Retinal pigment epithelial cell (primary cell): Measurements from ENCODE around the gene PXMP2.

ENCODE experiments used
- DNase-seq: peaks from one replicate; pipeline ENCODE4 v3.0.0-alpha.2; 2010; ENCODE audit warnings: low read depth
- H3K4me3 ChIP-seq: 2 replicates; pipeline ENCODE4 v1.5.1; 2011; ENCODE audit warnings: mild to moderate bottlenecking, low read length, control low read depth, moderate library complexity
- TF ChIP-seq, protein P1 (sequence below): conservative IDR thresholded peaks from 2 replicates; pipeline ENCODE4 v1.5.1; 2011; ENCODE audit warnings: low read depth, low read length, control low read depth, inconsistent platforms

Gene PXMP2

DNA sequence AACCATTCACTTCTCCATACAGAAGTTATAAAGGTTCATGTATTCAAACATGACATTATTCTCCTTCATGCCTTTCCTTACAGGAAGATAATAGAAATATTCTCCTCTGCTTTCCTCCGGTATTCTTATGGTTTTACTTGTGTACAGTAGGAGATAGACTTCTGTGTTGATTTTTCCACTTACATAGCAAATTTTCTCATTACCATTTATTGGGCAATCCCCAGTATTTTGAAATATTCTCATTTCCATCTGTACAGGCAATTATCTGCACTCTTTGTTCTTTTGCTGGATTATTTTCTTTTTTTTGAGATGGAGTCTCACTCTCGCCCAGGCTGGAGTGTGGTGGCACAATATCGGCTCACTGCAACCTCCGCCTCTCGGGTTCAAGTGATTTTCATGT, 11.0 kb downstream of the PXMP2 start:
- H3K4me3 ChIP-seq = no peak overlapping the region
- no peak for DNase-seq
- TF ChIP-seq, protein P1, sequence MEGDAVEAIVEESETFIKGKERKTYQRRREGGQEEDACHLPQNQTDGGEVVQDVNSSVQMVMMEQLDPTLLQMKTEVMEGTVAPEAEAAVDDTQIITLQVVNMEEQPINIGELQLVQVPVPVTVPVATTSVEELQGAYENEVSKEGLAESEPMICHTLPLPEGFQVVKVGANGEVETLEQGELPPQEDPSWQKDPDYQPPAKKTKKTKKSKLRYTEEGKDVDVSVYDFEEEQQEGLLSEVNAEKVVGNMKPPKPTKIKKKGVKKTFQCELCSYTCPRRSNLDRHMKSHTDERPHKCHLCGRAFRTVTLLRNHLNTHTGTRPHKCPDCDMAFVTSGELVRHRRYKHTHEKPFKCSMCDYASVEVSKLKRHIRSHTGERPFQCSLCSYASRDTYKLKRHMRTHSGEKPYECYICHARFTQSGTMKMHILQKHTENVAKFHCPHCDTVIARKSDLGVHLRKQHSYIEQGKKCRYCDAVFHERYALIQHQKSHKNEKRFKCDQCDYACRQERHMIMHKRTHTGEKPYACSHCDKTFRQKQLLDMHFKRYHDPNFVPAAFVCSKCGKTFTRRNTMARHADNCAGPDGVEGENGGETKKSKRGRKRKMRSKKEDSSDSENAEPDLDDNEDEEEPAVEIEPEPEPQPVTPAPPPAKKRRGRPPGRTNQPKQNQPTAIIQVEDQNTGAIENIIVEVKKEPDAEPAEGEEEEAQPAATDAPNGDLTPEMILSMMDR = no peak

DNA sequence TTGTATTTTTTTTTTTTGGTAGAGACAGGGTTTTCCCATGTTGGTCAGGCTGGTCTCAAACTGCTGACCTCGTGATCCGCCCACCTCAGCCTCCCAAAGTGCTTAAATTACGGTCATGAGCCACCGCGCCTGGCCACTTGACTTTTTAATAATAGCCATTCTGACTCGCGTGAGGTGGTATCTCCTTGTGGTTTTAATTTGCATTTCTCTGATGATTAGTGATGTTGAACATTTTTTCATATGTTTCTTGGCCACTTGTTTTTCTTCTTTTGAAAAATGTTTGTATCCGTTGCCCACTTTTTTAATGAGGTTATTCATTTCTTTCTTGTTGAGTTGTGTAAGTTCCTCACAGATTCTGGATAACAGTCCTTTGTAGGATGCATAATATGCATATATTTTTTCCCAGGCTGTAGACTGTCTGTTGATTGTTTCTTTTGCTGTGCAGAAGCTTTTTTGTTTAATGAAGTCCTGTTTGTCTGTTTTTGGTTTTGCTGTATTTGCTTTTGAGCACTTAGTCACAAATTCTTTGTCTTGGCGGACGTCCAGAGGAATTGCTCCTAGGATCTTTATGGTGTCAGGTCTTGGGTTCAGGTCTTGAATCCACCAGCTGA, 12.9 kb downstream of the PXMP2 start:
- no peak overlapping the region for H3K4me3 ChIP-seq
- DNase-seq = no peak
- TF ChIP-seq, protein P1 = no peak

GRCh38 chr12:132702640-132703039, 15.3 kb downstream of the PXMP2 start:
- no peak for DNase-seq
- TF ChIP-seq, protein P1 = no peak
- H3K4me3 ChIP-seq = no peak overlapping the region

DNA sequence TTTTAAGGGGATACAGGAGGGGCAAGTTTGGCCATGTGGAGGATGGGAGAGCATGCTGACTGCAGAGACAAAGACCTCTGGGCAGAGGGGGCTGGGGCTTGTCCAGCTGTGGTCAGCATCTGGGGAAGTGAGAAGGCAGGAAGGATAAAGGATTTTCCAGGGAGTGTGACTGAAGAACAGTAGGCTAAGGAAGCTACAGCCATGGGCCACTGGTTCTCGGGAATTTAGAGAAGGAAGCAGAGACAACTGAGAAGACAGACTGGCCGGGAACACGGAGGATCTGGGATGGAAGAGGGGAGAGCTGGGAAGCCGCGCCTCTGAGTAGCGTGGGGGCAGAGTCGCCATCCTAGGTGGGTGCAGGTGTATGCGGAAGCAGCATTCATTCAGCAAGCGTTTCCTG, 16.3 kb downstream of the PXMP2 start:
- no peak for DNase-seq
- TF ChIP-seq, protein P1 = no peak
- H3K4me3 ChIP-seq = no peak overlapping the region

- H3K4me3 ChIP-seq = no peak overlapping the region
- TF ChIP-seq, protein P1 = no peak
- DNase-seq = no peak
These were observed 19.9 kb downstream of the PXMP2 start for GRCh38 chr12:132707241-132707640.

- no peak overlapping the region for H3K4me3 ChIP-seq
- DNase-seq = no peak
- TF ChIP-seq, protein P1 = no peak
These were observed 20.8 kb downstream of the PXMP2 start for GRCh38 chr12:132708150-132708549.

DNA sequence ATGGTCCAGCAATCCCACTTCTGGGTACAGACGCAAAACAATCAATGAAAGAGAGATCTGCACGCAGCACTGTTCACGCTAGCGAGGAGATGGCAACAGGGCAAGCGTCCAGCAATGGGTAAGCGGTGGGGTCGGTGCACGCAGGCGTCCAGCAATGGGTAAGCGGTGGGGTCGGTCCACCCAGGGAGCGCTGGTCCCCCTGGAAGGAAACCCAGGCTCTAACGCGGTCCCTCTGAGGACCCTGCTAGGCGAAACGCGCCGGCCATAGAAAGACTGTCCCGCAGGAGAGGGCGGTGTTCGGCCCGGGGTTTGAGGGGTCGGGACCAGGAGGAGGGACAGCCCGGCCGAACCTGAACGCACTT, 22.6 kb downstream of the PXMP2 start:
- DNase-seq = no peak
- H3K4me3 ChIP-seq = peak overlapping the region; percentile 82
- TF ChIP-seq, protein P1 = no peak
